Measurements from ENCODE around the gene ADCY5.
"Not testable (repeated sequence)": the region's sequence is repeated elsewhere in the genome, so short reads cannot be mapped to it uniquely, and the experiment has no call there.

DNA sequence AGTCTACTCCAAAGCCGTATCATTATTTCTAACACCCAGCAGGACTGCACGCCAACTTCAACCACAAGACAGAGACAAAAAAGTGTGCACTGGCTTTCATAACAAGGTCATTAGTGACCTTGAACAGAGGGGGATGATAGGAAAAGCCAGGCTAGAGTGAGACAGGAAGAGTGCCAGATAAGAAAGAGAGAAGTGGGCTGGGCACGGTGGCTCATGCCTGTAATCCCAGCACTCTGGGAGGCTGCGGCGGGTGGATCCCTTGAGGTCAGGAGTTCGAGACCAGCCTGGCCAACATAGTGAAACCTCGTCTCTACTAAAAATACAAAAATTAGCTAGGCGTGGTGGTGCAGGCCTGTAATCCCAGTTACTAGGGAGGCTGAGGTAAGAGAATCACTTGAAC, 38.2 kb upstream of the ADCY5 start:
- TF ChIP-seq, protein P1, sequence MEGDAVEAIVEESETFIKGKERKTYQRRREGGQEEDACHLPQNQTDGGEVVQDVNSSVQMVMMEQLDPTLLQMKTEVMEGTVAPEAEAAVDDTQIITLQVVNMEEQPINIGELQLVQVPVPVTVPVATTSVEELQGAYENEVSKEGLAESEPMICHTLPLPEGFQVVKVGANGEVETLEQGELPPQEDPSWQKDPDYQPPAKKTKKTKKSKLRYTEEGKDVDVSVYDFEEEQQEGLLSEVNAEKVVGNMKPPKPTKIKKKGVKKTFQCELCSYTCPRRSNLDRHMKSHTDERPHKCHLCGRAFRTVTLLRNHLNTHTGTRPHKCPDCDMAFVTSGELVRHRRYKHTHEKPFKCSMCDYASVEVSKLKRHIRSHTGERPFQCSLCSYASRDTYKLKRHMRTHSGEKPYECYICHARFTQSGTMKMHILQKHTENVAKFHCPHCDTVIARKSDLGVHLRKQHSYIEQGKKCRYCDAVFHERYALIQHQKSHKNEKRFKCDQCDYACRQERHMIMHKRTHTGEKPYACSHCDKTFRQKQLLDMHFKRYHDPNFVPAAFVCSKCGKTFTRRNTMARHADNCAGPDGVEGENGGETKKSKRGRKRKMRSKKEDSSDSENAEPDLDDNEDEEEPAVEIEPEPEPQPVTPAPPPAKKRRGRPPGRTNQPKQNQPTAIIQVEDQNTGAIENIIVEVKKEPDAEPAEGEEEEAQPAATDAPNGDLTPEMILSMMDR (conservative IDR thresholded peaks at IDR 0.05): not testable (repeated sequence)
- TF ChIP-seq ZFX (IDR thresholded peaks at IDR 0.05): not testable (repeated sequence)
